HTERT RPE-1 (cell line): ENCODE data around the gene FBXL7.

ENCODE experiments used
- in situ Hi-C: fragments of 300-500 bp; cut with MboI; formaldehyde crosslinking; loops from 4 replicates; pipeline ENCODE4 v1.14.3; 2020; ENCODE audit warnings: low sequenced_read_pairs

FBXL7 gene

GRCh38 chr5:15695215-15695731 lies 195.3 kb downstream of the FBXL7 start:
- in situ Hi-C loops: no loop called here

DNA sequence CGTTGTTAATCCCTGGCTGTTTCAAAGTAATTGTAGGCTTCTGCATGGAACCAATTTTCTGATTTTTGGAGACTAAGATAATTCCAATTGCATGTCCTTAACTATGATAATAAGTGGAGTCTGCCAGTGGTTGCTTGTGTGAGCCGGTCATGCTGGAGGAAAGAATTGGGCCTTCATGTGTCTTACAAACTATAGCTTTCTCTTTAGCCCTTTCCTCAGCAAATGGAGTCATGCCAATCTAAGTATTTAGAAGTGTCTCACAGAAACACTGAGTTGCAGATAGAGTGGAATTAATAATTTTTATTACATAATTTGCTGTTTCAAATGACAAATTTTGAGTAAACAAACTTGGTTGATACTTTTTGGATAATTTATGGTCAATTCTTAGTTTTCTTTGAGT lies 200.4 kb downstream of the FBXL7 start:
- in situ Hi-C loops: no loop called here

- in situ Hi-C loops: no loop called here
Observed at GRCh38 chr5:15702102-15702501, 202.1 kb downstream of the FBXL7 start.

DNA sequence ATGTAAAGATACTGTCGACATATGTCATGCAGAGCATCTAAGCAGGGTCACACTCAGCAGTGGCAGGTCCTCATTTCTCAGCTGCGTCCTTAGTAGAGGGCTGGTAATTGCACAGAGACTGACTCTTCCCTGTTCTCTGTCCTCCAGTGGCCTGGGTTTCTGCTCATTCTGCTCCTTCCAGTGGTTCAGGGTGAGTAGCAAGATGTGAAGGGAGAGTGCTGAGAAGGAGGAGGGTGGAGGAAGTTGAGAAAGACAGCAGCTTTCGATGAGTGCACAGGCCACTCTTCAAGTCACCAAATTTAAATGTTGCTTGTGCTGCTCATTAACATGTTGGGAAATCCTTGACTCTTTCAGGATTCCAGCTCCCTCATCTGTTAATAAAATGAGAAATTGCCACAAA lies 203.9 kb downstream of the FBXL7 start:
- in situ Hi-C loops: no loop called here

- in situ Hi-C loops: no loop called here
Observed at GRCh38 chr5:15704397-15704947, 204.5 kb downstream of the FBXL7 start.

DNA sequence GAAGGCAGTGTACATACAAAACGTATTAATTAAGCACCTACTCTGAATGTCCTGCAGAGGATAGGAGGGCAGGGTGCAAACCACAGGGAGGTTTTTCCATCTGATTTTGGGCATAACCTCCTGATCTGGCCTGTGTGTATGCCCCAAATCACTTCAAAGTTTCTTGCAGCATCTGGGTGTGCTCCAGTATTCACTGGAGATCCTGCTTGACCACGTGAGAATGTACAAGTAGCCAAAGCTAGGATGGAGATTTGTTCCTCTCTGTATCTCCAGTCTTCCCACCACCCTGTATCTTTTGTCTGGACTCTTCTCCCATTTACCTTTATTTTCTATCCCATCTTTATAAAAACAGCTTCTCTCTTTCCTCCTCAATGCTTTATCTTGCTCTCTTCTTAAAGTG lies 207.7 kb downstream of the FBXL7 start:
- in situ Hi-C loops: no loop called here

- in situ Hi-C loops: no loop called here
Observed at GRCh38 chr5:15711892-15712291, 211.9 kb downstream of the FBXL7 start.

DNA sequence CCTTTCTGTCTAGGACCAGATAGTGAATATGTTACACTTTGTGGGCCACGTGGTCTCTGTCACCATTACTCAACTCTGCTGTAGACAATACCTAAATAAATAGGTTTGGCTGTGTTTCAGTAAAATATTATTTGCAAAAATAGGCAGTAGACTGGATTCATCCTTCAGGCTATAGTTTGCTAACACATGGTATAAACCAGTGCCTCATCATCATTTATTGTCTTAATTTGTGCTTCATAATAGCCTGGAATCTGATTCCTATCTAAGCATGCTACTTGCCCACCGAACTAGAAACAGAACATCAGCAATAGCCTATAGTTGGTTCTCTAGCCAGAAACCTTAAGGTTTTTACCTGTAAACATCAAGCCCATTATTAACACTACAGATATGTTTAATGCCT lies 215.6 kb downstream of the FBXL7 start:
- in situ Hi-C loops: no loop called here

GRCh38 chr5:15715967-15716366 lies 216.0 kb downstream of the FBXL7 start:
- in situ Hi-C loops: no loop called here

DNA sequence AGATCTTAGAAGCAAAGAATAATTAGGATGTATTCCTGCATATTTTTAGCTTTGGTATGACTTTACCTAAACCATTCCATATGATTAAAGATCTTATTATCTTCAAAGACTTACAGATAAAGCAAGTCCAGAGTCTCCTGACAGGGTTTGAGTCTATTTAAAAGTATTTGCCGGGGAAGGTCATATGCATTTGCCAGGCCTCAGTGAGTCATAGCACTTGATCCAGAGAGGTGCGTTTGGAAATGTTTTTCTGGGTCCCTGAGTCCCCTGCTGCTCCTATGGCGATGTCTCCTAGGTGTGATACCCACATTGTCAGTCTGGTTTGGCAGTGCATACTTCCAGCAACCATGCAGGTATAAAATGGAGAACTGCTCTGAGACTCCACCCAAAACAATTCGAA lies 217.0 kb downstream of the FBXL7 start:
- in situ Hi-C loops: no loop called here

GRCh38 chr5:15718421-15719179 lies 218.6 kb downstream of the FBXL7 start:
- in situ Hi-C loops: no loop called here

GRCh38 chr5:15719784-15720183 lies 219.8 kb downstream of the FBXL7 start:
- in situ Hi-C loops: no loop called here

DNA sequence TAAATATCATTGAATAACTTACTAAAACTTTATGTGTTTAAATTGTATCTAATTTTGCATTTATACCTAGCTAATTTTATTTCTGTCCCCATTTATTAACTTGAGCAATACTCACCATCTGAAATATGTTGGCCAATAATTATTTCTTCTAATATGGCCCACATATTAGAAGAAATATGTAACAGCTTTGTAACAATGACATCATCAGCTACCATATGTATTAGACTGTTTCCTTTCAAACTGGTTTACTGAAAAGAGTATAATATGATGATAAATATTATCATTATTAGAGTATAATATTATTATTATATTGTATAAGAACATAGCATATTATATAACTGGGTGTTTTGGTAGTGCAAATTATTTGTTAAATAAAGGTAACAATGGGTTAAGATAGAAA lies 220.5 kb downstream of the FBXL7 start:
- in situ Hi-C loops: no loop called here

DNA sequence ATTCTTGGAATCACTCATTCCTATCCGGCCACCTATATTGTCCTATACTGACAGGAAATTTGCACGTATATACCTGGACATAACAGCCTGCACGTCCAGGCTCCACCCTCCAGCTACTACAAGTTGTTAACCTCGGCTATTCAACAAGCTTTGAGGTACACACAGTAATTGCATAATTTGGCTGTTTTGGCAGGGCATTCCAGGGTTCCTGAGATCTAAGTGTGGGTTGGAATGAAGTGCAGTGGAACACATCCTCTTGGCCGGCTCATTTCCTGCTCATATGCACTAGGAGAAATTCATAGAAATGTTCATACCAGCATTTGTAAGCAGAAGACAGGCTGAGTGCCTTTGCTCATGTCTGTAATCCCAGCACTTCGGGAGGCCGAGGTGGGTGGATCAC lies 222.3 kb downstream of the FBXL7 start:
- in situ Hi-C loops: no loop called here

GRCh38 chr5:15727375-15727774 lies 227.4 kb downstream of the FBXL7 start:
- in situ Hi-C loops: no loop called here

GRCh38 chr5:15728811-15729210 lies 228.8 kb downstream of the FBXL7 start:
- in situ Hi-C loops: no loop called here

DNA sequence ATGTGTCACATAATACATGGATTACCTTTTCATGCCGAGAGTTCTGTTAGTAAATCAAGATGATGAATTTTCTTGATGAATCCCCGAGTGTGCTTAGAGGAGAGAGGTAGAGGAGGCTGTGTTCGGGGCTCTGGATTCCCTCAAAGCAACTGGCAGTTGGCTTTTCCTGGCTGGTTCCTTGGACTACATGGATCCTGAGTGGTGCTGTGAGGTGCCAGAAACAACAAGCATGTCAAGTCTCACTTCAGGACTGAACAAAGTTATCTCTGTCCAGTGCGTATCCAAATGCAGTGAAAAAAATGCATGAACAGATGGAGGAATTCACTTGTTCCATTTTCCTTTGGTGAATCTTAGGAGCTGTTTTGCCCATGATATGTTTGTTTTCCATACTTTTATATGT lies 231.7 kb downstream of the FBXL7 start:
- in situ Hi-C loops: no loop called here

GRCh38 chr5:15734058-15734457 lies 234.1 kb downstream of the FBXL7 start:
- in situ Hi-C loops: no loop called here

DNA sequence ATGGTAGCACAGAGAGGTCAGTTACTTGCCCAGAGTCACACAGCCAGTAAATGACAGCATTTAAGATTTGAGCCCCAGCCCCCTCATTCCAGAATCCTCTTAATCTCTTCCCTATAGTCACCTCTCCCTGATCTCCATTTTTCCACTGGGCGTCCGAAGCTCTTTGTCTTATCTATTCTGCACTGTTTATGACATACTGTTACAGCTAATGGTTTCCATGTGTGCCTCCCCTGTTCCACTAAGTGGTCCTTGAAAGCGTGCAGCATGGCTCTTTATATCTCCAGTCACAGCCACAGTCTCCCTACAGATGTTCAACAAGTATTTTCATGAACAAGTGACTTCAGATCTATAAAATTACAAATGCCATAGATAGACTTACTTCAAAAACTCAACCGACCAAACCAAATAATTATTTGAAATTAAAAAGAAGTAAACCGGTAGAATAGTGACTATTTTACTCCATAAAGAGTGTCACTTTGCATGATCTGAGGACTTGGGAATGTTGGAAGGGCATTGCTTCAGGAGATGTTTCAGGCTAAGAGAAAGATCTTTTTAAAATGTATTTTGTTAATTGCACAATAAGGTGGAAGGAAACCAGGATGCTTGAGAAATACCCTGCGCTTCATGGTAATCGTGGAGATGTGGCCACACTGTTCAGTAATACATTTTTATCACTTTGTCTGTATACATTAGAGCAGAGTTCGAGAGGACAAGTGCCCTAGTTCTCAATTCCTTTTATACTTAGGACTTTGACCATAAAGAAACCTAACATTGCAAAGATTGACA lies 237.2 kb downstream of the FBXL7 start:
- in situ Hi-C loops: no loop called here

GRCh38 chr5:15737871-15738664 lies 238.1 kb downstream of the FBXL7 start:
- in situ Hi-C loops: no loop called here

DNA sequence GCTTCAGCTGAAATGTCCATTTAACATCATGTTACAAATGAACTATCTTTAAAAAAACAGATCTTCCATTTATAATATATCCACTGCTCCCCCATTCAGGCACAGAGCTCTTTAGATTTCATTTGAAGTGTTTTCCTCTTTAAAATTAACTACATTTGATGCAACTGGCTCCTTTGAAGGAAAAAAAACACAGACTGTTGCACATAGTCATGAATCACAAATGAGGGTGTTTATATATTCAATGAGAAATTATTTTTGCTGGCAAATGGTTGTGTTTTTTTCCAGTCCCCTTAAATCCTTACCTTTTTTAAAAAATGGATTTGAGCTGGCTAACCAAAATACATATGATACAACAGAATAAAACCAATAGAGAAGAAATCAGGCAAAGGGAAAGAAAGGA lies 240.4 kb downstream of the FBXL7 start:
- in situ Hi-C loops: no loop called here
